NT2/D1 (cell line): ENCODE data around the gene GPR157.

ENCODE experiments used
- DNase-seq: peaks from one replicate; pipeline ENCODE4 v3.0.0-alpha.2; 2011; ENCODE audit warnings: low read depth, low spot score
- H3K27me3 ChIP-seq: 2 replicates; pipeline ENCODE4 v1.6.0; 2011; ENCODE audit warnings: mild to moderate bottlenecking; ENCODE audit not compliant: insufficient read length, insufficient read depth
- H3K36me3 ChIP-seq: 2 replicates; pipeline ENCODE4 v1.6.1; 2011; ENCODE audit warnings: mild to moderate bottlenecking, low read length, mixed read lengths; ENCODE audit not compliant: insufficient read depth, insufficient read length
- H3K4me1 ChIP-seq: 2 replicates; pipeline ENCODE4 v1.5.1; 2011; ENCODE audit not compliant: insufficient read depth, insufficient read length
- H3K4me3 ChIP-seq: 2 replicates; pipeline ENCODE4 v1.5.1; 2011; ENCODE audit warnings: low read depth; ENCODE audit not compliant: insufficient read length
- H3K9ac ChIP-seq: 2 replicates; pipeline ENCODE4 v1.6.0; 2011; ENCODE audit warnings: low read depth; ENCODE audit not compliant: insufficient read length
- H3K9me3 ChIP-seq: 2 replicates; pipeline ENCODE4 v1.5.1; 2011; ENCODE audit warnings: mild to moderate bottlenecking, low read length; ENCODE audit not compliant: insufficient read depth
- SUZ12 ChIP-seq: IDR thresholded peaks from 2 replicates; pipeline ENCODE4 v1.6.1; 2011; ENCODE audit not compliant: insufficient read length, insufficient read depth; ENCODE audit errors: extremely low read depth
- YY1 ChIP-seq: IDR thresholded peaks from 2 replicates; pipeline ENCODE4 v1.6.1; 2011; ENCODE audit not compliant: insufficient read length, insufficient read depth
- ZNF274 ChIP-seq: IDR thresholded peaks from 2 replicates; pipeline ENCODE4 v1.6.1; 2011; ENCODE audit warnings: mild to moderate bottlenecking, low read depth, low read length

The GPR157 gene

DNA sequence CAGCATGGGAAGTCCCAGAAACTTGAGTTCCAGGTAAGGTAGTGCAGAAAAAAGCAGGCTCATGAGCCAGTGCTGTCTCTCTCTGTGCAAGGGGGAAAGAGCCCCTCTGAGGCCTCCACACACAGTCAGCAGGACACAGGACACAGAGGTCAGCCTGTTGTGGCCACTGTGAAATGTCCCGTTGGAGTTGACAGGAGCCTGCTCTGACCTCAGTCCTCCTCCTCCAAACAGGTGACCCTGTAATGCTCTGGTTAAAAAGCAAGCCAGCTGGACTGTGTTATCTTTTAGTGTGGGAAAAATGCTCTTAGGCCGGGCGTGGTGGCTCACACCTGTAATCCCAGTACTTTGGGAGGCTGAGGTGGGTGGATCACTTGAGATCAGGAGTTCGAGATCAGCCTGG, 24.2 kb upstream of the GPR157 start:
- H3K36me3 ChIP-seq = peaks cover 40% of the 10 kb centered on the region

GRCh38 chr1:9152535-9152934, 23.6 kb upstream of the GPR157 start:
- H3K4me1 ChIP-seq = peaks cover 6% of the 10 kb centered on the region
- H3K36me3 ChIP-seq = peaks cover 40% of the 10 kb centered on the region
- TF ChIP-seq SUZ12 (no peak), ZNF274 (no peak), YY1 (no peak)
- no peak overlapping the region for H3K4me3 ChIP-seq
- H3K9me3 ChIP-seq = no peaks in the 10 kb centered on the region
- no peaks in the 10 kb centered on the region for H3K27me3 ChIP-seq
- DNase-seq = no peak
- no peak overlapping the region for H3K9ac ChIP-seq

More for the DNA sequence above, 24.2 kb upstream of the GPR157 start:
- DNase-seq = no peak
- H3K4me3 ChIP-seq = no peak overlapping the region
- H3K4me1 ChIP-seq = peaks cover 6% of the 10 kb centered on the region
- H3K9ac ChIP-seq = no peak overlapping the region
- no peak for TF ChIP-seq SUZ12
- TF ChIP-seq YY1 = no peak
- no peak for TF ChIP-seq ZNF274
- no peaks in the 10 kb centered on the region for H3K27me3 ChIP-seq
- no peaks in the 10 kb centered on the region for H3K9me3 ChIP-seq

- Histone ChIP-seq H3K9ac (no peak overlapping the region), H3K4me3 (no peak overlapping the region), H3K4me1 (peaks cover 6% of the 10 kb centered on the region), H3K36me3 (peaks cover 34% of the 10 kb centered on the region), H3K9me3 (no peaks in the 10 kb centered on the region), H3K27me3 (no peaks in the 10 kb centered on the region)
- DNase-seq = no peak
- no peak for TF ChIP-seq YY1
- TF ChIP-seq SUZ12 = no peak
- TF ChIP-seq ZNF274 = no peak
Measured at GRCh38 chr1:9151328-9151860, 22.5 kb upstream of the GPR157 start.

DNA sequence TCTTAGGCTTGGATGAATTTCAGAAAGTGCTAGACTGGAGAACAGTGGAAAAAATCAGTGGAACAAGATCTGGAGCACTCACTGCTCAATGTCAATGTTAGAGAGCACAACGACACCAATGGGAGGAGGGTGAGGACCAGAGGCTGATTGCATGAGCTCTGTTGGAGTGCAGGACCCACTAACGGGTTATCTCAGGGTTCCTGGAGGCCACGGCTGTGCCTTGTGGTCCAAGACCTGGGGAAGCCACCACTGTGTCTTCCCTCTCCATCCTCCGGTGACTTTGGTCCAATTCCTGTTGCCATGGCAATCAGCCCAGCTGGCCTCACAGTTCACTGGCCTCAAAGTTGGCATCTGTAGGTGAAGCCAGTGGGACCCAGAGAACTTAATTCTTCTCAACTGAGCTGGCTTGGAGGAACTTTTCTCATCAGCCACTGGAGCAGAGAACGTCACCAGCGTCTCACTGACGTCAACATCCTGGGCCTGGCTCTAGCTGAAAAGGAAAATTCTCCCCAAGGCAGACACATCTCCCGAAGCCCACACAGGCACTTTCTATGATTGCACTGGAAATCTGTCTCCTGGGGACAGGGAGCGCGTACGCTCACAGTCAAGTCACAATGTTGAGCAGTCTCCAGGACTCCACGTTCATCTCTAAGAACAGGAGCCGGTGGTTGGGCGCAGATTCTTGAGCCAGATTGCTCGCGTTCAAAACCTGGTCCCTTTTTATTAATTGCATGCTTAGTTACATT, 21.9 kb upstream of the GPR157 start:
- Histone ChIP-seq H3K9ac (no peak overlapping the region), H3K9me3 (no peaks in the 10 kb centered on the region)

GRCh38 chr1:9149837-9150581, 21.1 kb upstream of the GPR157 start:
- no peak for TF ChIP-seq ZNF274
- TF ChIP-seq SUZ12 = no peak
- TF ChIP-seq YY1 = no peak
- no peaks in the 10 kb centered on the region for H3K27me3 ChIP-seq
- H3K4me3 ChIP-seq = no peak overlapping the region
- H3K9ac ChIP-seq = no peak overlapping the region
- no peak for DNase-seq
- peaks cover 34% of the 10 kb centered on the region for H3K36me3 ChIP-seq
- H3K9me3 ChIP-seq = no peaks in the 10 kb centered on the region
- peaks cover 6% of the 10 kb centered on the region for H3K4me1 ChIP-seq

More for the DNA sequence above, 21.9 kb upstream of the GPR157 start:
- peaks cover 34% of the 10 kb centered on the region for H3K36me3 ChIP-seq
- H3K4me1 ChIP-seq = peaks cover 6% of the 10 kb centered on the region
- TF ChIP-seq YY1 (no peak), SUZ12 (no peak), ZNF274 (no peak)
- H3K4me3 ChIP-seq = no peak overlapping the region
- no peaks in the 10 kb centered on the region for H3K27me3 ChIP-seq
- DNase-seq = no peak

DNA sequence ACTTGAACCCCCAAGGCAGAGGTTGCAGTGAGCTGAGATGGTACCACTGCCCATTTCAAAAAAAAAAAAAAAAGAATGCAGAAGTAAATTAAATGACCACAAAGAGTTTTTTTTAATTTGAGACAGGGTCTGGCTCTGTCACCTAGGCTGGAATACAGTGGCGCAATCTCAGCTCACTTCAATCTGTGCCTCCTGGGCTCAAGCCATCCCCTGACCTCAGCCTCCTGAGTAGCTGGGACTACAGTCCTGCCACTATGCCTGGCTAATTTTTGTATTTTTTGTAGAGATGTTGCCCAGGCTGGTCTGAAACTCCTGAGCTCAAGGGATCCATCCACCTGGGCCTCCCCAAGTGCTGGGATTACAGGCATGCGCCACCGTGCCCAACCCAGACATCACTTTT, 20.2 kb upstream of the GPR157 start:
- no peak overlapping the region for H3K9ac ChIP-seq
- H3K4me1 ChIP-seq = peaks cover 6% of the 10 kb centered on the region
- H3K4me3 ChIP-seq = no peak overlapping the region
- no peak for TF ChIP-seq SUZ12
- TF ChIP-seq ZNF274 = no peak
- no peak for TF ChIP-seq YY1
- peaks cover 34% of the 10 kb centered on the region for H3K36me3 ChIP-seq
- no peaks in the 10 kb centered on the region for H3K27me3 ChIP-seq
- H3K9me3 ChIP-seq = no peaks in the 10 kb centered on the region
- no peak for DNase-seq

- no peak overlapping the region for H3K9ac ChIP-seq
- H3K27me3 ChIP-seq = no peaks in the 10 kb centered on the region
- peaks cover 15% of the 10 kb centered on the region for H3K36me3 ChIP-seq
- DNase-seq = no peak
- H3K4me1 ChIP-seq = peaks cover 6% of the 10 kb centered on the region
- TF ChIP-seq SUZ12 (no peak), ZNF274 (no peak), YY1 (no peak)
- no peak overlapping the region for H3K4me3 ChIP-seq
- H3K9me3 ChIP-seq = no peaks in the 10 kb centered on the region
Measured at GRCh38 chr1:9146156-9146555, 17.3 kb upstream of the GPR157 start.
